ENCODE results near the gene COL23A1. TPM values are rescaled to one million over a fixed set of nuclear protein-coding genes. Genes with fewer than 3 reads are reported as not detected.

The COL23A1 gene
- total RNA-seq, 1 donor from 2014 or later, result 0.12 TPM

GRCh38 chr5:178380541-178381074 is 209.6 kb downstream of the COL23A1 start:
- DNase-seq (ENCODE audit: low spot score), result peak; percentile 69
- H3K27me3 Mint-ChIP-seq (ENCODE audit: low read depth), result peaks cover 9% of the 10 kb centered on the region
- no peak overlapping the region for H3K4me3 Mint-ChIP-seq (ENCODE audit: unreplicated experiment)
- TF ChIP-seq, protein P1, sequence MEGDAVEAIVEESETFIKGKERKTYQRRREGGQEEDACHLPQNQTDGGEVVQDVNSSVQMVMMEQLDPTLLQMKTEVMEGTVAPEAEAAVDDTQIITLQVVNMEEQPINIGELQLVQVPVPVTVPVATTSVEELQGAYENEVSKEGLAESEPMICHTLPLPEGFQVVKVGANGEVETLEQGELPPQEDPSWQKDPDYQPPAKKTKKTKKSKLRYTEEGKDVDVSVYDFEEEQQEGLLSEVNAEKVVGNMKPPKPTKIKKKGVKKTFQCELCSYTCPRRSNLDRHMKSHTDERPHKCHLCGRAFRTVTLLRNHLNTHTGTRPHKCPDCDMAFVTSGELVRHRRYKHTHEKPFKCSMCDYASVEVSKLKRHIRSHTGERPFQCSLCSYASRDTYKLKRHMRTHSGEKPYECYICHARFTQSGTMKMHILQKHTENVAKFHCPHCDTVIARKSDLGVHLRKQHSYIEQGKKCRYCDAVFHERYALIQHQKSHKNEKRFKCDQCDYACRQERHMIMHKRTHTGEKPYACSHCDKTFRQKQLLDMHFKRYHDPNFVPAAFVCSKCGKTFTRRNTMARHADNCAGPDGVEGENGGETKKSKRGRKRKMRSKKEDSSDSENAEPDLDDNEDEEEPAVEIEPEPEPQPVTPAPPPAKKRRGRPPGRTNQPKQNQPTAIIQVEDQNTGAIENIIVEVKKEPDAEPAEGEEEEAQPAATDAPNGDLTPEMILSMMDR (IDR thresholded peaks at IDR 0.05), result no peak
- H3K9me3 Mint-ChIP-seq (ENCODE audit: low read depth), result no peaks in the 10 kb centered on the region
- H3K36me3 Mint-ChIP-seq (ENCODE audit: low read depth), result no peaks in the 10 kb centered on the region
- H3K27ac Mint-ChIP-seq (ENCODE audit: unreplicated experiment), result no peak overlapping the region
- H3K4me1 Mint-ChIP-seq (ENCODE audit: low read depth), result no peaks in the 10 kb centered on the region

DNA sequence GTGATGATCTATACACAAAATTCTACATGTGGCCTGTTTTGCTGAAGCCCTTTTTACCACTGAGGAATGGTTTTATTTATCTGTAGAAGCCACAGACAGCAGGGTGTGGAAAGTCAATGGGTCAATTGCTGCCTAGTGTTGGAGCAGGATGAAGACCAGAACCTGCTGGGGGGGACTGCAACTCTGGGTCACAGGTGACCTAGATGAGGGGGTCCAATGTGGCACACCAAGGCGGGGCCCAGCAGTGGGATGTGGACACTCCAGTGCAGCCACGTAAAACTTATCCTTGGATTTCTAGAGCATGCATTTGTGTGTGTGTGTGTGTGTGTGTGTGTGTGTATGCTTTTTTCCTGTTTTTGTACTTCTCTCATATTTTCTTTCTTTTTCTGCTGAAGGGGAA is 210.1 kb downstream of the COL23A1 start:
- DNase-seq (ENCODE audit: low spot score), result peak; percentile 37

GRCh38 chr5:178378527-178379484 is 211.4 kb downstream of the COL23A1 start:
- Mint-ChIP-seq H3K27ac (ENCODE audit: unreplicated experiment) (no peak overlapping the region), H3K36me3 (ENCODE audit: low read depth) (no peaks in the 10 kb centered on the region), H3K4me3 (ENCODE audit: unreplicated experiment) (no peak overlapping the region), H3K27me3 (ENCODE audit: low read depth) (peaks cover 10% of the 10 kb centered on the region), H3K4me1 (ENCODE audit: low read depth) (no peaks in the 10 kb centered on the region), H3K9me3 (ENCODE audit: low read depth) (no peaks in the 10 kb centered on the region)
- DNase-seq (ENCODE audit: low spot score), result peak; percentile 84
- TF ChIP-seq, protein P1 (IDR thresholded peaks at IDR 0.05), result no peak

More for the DNA sequence above, 210.1 kb downstream of the COL23A1 start:
- no peaks in the 10 kb centered on the region for H3K36me3 Mint-ChIP-seq (ENCODE audit: low read depth)
- no peak overlapping the region for H3K27ac Mint-ChIP-seq (ENCODE audit: unreplicated experiment)
- H3K4me1 Mint-ChIP-seq (ENCODE audit: low read depth), result no peaks in the 10 kb centered on the region
- TF ChIP-seq, protein P1 (IDR thresholded peaks at IDR 0.05), result no peak
- no peak overlapping the region for H3K4me3 Mint-ChIP-seq (ENCODE audit: unreplicated experiment)
- H3K9me3 Mint-ChIP-seq (ENCODE audit: low read depth), result no peaks in the 10 kb centered on the region
- peaks cover 7% of the 10 kb centered on the region for H3K27me3 Mint-ChIP-seq (ENCODE audit: low read depth)

- Mint-ChIP-seq H3K27ac (ENCODE audit: unreplicated experiment) (no peak overlapping the region), H3K4me3 (ENCODE audit: unreplicated experiment) (no peak overlapping the region), H3K9me3 (ENCODE audit: low read depth) (no peaks in the 10 kb centered on the region), H3K4me1 (ENCODE audit: low read depth) (no peaks in the 10 kb centered on the region), H3K36me3 (ENCODE audit: low read depth) (no peaks in the 10 kb centered on the region), H3K27me3 (ENCODE audit: low read depth) (peaks cover 7% of the 10 kb centered on the region)
- peak; percentile 84 for DNase-seq (ENCODE audit: low spot score)
- TF ChIP-seq, protein P1 (IDR thresholded peaks at IDR 0.05), result no peak
These were observed 212.5 kb downstream of the COL23A1 start for GRCh38 chr5:178377583-178378270.

All from chondrocyte (in vitro differentiated cells).